ENCODE results near the gene CTBS. TPM values are rescaled to one million over a fixed set of nuclear protein-coding genes. Genes with fewer than 3 reads are reported as not detected.
A peak's percentile ranks its signal among the peaks of the same experiment; 100 is the strongest.

The CTBS gene
- total and polyA plus RNA-seq, 2 of the 13 experiments (the other 11 are each of a cell fraction or from before 2014, with no cell fraction given), result 4.7 to 12.4 TPM

GRCh38 chr1:84573967-84574842, at the start of gene CTBS (continued):
- TF ChIP-seq, protein P1, sequence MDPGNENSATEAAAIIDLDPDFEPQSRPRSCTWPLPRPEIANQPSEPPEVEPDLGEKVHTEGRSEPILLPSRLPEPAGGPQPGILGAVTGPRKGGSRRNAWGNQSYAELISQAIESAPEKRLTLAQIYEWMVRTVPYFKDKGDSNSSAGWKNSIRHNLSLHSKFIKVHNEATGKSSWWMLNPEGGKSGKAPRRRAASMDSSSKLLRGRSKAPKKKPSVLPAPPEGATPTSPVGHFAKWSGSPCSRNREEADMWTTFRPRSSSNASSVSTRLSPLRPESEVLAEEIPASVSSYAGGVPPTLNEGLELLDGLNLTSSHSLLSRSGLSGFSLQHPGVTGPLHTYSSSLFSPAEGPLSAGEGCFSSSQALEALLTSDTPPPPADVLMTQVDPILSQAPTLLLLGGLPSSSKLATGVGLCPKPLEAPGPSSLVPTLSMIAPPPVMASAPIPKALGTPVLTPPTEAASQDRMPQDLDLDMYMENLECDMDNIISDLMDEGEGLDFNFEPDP (CRISPR knock-in tag; conservative IDR thresholded peaks at IDR 0.05), result no peak
- TF ChIP-seq ZNF7 (CRISPR knock-in tag; IDR thresholded peaks at IDR 0.05) (no peak), ZNF737 (CRISPR knock-in tag; IDR thresholded peaks at IDR 0.05; ENCODE audit: borderline replicate concordance) (0 out of 2 replicates have a peak, but pooled peaks have one; percentile 28), ZBTB42 (CRISPR knock-in tag; IDR thresholded peaks at IDR 0.05) (peak; percentile 59; the same call in 1 of the 2 replicates), ZSCAN29 (CRISPR knock-in tag; conservative IDR thresholded peaks at IDR 0.05) (no peak; the same call in 1 of the 2 replicates), MATR3 (CRISPR knock-in tag; IDR thresholded peaks at IDR 0.05) (no peak), CEBPG (CRISPR knock-in tag; IDR thresholded peaks at IDR 0.05) (no peak), MAZ (IDR thresholded peaks at IDR 0.05; ENCODE audit: borderline replicate concordance, low read depth, low read length) (peak; percentile 64; the same call in 1 of the 2 replicates), MAZ (CRISPR knock-in tag; IDR thresholded peaks at IDR 0.05; ENCODE audit: low read depth) (0 out of 2 replicates have a peak, but pooled peaks have one; percentile 57), CEBPB (IDR thresholded peaks at IDR 0.05; ENCODE audit: borderline replicate concordance, low read depth, low read length) (no peak), BORCS8-MEF2B (CRISPR knock-in tag; IDR thresholded peaks at IDR 0.05) (no peak), ZBTB21 (CRISPR knock-in tag; IDR thresholded peaks at IDR 0.05) (no peak), ZNF124 (CRISPR knock-in tag; IDR thresholded peaks at IDR 0.05) (no peak), RFX1 (IDR thresholded peaks at IDR 0.05) (no peak), ZNF557 (CRISPR knock-in tag; IDR thresholded peaks at IDR 0.05) (no peak; the same call in 1 of the 2 replicates), MZF1 (CRISPR knock-in tag; IDR thresholded peaks at IDR 0.05; ENCODE audit: borderline replicate concordance) (no peak)
- TF ChIP-seq, protein P2, sequence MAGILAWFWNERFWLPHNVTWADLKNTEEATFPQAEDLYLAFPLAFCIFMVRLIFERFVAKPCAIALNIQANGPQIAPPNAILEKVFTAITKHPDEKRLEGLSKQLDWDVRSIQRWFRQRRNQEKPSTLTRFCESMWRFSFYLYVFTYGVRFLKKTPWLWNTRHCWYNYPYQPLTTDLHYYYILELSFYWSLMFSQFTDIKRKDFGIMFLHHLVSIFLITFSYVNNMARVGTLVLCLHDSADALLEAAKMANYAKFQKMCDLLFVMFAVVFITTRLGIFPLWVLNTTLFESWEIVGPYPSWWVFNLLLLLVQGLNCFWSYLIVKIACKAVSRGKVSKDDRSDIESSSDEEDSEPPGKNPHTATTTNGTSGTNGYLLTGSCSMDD (CRISPR knock-in tag; IDR thresholded peaks at IDR 0.05), result no peak
- TF ChIP-seq, protein P3, sequence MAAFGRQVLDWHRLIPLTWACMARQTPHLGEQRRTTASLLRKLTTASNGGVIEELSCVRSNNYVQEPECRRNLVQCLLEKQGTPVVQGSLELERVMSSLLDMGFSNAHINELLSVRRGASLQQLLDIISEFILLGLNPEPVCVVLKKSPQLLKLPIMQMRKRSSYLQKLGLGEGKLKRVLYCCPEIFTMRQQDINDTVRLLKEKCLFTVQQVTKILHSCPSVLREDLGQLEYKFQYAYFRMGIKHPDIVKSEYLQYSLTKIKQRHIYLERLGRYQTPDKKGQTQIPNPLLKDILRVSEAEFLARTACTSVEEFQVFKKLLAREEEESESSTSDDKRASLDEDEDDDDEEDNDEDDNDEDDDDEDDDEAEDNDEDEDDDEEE (CRISPR knock-in tag; IDR thresholded peaks at IDR 0.05), result peak; percentile 80
- TF ChIP-seq, protein P4, sequence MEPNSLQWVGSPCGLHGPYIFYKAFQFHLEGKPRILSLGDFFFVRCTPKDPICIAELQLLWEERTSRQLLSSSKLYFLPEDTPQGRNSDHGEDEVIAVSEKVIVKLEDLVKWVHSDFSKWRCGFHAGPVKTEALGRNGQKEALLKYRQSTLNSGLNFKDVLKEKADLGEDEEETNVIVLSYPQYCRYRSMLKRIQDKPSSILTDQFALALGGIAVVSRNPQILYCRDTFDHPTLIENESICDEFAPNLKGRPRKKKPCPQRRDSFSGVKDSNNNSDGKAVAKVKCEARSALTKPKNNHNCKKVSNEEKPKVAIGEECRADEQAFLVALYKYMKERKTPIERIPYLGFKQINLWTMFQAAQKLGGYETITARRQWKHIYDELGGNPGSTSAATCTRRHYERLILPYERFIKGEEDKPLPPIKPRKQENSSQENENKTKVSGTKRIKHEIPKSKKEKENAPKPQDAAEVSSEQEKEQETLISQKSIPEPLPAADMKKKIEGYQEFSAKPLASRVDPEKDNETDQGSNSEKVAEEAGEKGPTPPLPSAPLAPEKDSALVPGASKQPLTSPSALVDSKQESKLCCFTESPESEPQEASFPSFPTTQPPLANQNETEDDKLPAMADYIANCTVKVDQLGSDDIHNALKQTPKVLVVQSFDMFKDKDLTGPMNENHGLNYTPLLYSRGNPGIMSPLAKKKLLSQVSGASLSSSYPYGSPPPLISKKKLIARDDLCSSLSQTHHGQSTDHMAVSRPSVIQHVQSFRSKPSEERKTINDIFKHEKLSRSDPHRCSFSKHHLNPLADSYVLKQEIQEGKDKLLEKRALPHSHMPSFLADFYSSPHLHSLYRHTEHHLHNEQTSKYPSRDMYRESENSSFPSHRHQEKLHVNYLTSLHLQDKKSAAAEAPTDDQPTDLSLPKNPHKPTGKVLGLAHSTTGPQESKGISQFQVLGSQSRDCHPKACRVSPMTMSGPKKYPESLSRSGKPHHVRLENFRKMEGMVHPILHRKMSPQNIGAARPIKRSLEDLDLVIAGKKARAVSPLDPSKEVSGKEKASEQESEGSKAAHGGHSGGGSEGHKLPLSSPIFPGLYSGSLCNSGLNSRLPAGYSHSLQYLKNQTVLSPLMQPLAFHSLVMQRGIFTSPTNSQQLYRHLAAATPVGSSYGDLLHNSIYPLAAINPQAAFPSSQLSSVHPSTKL (CRISPR knock-in tag; IDR thresholded peaks at IDR 0.05), result peak; percentile 52; the same call in 1 of the 2 replicates
- TF ChIP-seq, protein P5, sequence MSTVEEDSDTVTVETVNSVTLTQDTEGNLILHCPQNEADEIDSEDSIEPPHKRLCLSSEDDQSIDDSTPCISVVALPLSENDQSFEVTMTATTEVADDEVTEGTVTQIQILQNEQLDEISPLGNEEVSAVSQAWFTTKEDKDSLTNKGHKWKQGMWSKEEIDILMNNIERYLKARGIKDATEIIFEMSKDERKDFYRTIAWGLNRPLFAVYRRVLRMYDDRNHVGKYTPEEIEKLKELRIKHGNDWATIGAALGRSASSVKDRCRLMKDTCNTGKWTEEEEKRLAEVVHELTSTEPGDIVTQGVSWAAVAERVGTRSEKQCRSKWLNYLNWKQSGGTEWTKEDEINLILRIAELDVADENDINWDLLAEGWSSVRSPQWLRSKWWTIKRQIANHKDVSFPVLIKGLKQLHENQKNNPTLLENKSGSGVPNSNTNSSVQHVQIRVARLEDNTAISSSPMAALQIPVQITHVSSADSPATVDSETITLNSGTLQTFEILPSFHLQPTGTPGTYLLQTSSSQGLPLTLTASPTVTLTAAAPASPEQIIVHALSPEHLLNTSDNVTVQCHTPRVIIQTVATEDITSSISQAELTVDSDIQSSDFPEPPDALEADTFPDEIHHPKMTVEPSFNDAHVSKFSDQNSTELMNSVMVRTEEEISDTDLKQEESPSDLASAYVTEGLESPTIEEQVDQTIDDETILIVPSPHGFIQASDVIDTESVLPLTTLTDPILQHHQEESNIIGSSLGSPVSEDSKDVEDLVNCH (CRISPR knock-in tag; IDR thresholded peaks at IDR 0.05), result no peak

Measured in HepG2 (cell line).